Uterus (tissue), 2 donors: ENCODE results near the gene TTLL10.

Source experiments
- POLR2A ChIP-seq, 2 donors: fragments of 450-650 bp; IDR thresholded peaks; one replicate each; pipeline ENCODE4 v1.6.1; 2016; ENCODE audit warnings: antibody characterized with exemption in 2 of 2, mild to moderate bottlenecking in 1 of 2, moderate library complexity in 1 of 2
- TF ChIP-seq, protein P1 (sequence below), 4 experiments: fragments of 200-600 bp in 2 of 4; fragments of 450-650 bp in 2 of 4; sonication (generic) in 2 of 4; IDR thresholded peaks; one replicate each; pipeline ENCODE4 v1.5.1; 2016 to 2019; ENCODE audit warnings: antibody characterized with exemption in 4 of 4, mild to moderate bottlenecking in 2 of 4, moderate library complexity in 1 of 4

DNA sequence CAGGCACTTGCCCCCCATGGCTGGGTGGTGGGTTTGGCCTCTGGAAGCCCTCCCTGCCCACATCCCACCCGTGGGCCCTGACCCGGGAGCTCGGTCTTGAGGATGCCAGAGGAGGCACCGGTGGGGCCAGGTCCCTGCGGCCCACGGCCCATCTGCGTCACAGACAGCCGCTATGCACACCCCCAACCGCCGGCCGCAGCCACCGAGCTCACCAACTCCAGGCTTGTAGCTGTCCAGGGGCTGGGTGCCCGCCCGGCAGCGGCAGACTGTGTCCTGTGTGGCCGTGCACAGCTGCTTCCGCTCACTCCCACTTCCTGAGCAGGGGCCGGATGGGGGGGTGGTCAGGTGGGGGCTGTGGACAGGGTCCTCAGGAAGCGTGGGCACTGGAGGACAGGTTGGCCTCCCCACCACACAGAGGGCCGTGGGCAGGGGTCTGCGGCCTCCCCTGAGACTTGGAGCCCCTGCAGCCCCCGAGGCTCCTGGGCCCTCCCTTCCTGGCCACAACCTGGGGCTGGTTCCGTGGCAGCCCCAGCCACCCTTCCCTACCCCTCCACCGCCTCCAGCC is 39.2 kb downstream of the TTLL10 start:
- TF ChIP-seq, protein P1, sequence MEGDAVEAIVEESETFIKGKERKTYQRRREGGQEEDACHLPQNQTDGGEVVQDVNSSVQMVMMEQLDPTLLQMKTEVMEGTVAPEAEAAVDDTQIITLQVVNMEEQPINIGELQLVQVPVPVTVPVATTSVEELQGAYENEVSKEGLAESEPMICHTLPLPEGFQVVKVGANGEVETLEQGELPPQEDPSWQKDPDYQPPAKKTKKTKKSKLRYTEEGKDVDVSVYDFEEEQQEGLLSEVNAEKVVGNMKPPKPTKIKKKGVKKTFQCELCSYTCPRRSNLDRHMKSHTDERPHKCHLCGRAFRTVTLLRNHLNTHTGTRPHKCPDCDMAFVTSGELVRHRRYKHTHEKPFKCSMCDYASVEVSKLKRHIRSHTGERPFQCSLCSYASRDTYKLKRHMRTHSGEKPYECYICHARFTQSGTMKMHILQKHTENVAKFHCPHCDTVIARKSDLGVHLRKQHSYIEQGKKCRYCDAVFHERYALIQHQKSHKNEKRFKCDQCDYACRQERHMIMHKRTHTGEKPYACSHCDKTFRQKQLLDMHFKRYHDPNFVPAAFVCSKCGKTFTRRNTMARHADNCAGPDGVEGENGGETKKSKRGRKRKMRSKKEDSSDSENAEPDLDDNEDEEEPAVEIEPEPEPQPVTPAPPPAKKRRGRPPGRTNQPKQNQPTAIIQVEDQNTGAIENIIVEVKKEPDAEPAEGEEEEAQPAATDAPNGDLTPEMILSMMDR (IDR thresholded peaks at IDR 0.05): no peak
- no peak for TF ChIP-seq POLR2A (IDR thresholded peaks at IDR 0.05)
